ENCODE results near the gene FUNDC2.
A peak's percentile ranks its signal among the peaks of the same experiment; 100 is the strongest.

FUNDC2 gene

GRCh38 chrX:155026727-155027508 is at the start of gene FUNDC2:
TSS of gene FUNDC2 (plus strand) at chrX:155026844. CDS start at chrX:155026939, 95 bp downstream.
- no peaks in the 10 kb centered on the region for H3K4me1 ChIP-seq (ENCODE audit: insufficient read depth, low read length)
- peak within 1 kb of the TSS; percentile 95 for H3K9ac ChIP-seq (ENCODE audit: low read depth, low read length)
- no peaks in the 10 kb centered on the region for H3K27me3 ChIP-seq (ENCODE audit: insufficient read depth, low read length)
- no peaks in the 10 kb centered on the region for H3K9me3 ChIP-seq (ENCODE audit: insufficient read depth, low read depth, low read length)
- H3K36me3 ChIP-seq (ENCODE audit: insufficient read depth, low read depth, low read length): no peaks in the 10 kb centered on the region
- peak within 1 kb of the TSS; percentile 76 for H3K27ac ChIP-seq (ENCODE audit: low read length)
- peak within 1 kb of the TSS; percentile 96 for H3K4me3 ChIP-seq (ENCODE audit: low read length)

GRCh38 chrX:154979629-154980028 is 47.0 kb upstream of the FUNDC2 start:
- H3K9ac ChIP-seq (ENCODE audit: low read depth, low read length): no peak overlapping the region
- H3K36me3 ChIP-seq (ENCODE audit: insufficient read depth, low read depth, low read length): no peaks in the 10 kb centered on the region
- no peaks in the 10 kb centered on the region for H3K9me3 ChIP-seq (ENCODE audit: insufficient read depth, low read depth, low read length)
- no peaks in the 10 kb centered on the region for H3K27me3 ChIP-seq (ENCODE audit: insufficient read depth, low read length)
- no peak overlapping the region for H3K27ac ChIP-seq (ENCODE audit: low read length)
- no peaks in the 10 kb centered on the region for H3K4me1 ChIP-seq (ENCODE audit: insufficient read depth, low read length)
- H3K4me3 ChIP-seq (ENCODE audit: low read length): no peak overlapping the region

GRCh38 chrX:154980330-154981115 is 46.1 kb upstream of the FUNDC2 start:
- Histone ChIP-seq H3K4me3 (ENCODE audit: low read length) (no peak overlapping the region), H3K4me1 (ENCODE audit: insufficient read depth, low read length) (no peaks in the 10 kb centered on the region), H3K27me3 (ENCODE audit: insufficient read depth, low read length) (no peaks in the 10 kb centered on the region), H3K27ac (ENCODE audit: low read length) (no peak overlapping the region), H3K9ac (ENCODE audit: low read depth, low read length) (no peak overlapping the region), H3K36me3 (ENCODE audit: insufficient read depth, low read depth, low read length) (no peaks in the 10 kb centered on the region), H3K9me3 (ENCODE audit: insufficient read depth, low read depth, low read length) (no peaks in the 10 kb centered on the region)

- Histone ChIP-seq H3K27ac (ENCODE audit: low read length) (no peak overlapping the region), H3K4me3 (ENCODE audit: low read length) (no peak overlapping the region), H3K9ac (ENCODE audit: low read depth, low read length) (no peak overlapping the region), H3K9me3 (ENCODE audit: insufficient read depth, low read depth, low read length) (no peaks in the 10 kb centered on the region), H3K27me3 (ENCODE audit: insufficient read depth, low read length) (no peaks in the 10 kb centered on the region), H3K4me1 (ENCODE audit: insufficient read depth, low read length) (no peaks in the 10 kb centered on the region), H3K36me3 (ENCODE audit: insufficient read depth, low read depth, low read length) (no peaks in the 10 kb centered on the region)
Observed at GRCh38 chrX:154981116-154981411, 45.6 kb upstream of the FUNDC2 start.

- no peaks in the 10 kb centered on the region for H3K27me3 ChIP-seq (ENCODE audit: insufficient read depth, low read length)
- H3K9ac ChIP-seq (ENCODE audit: low read depth, low read length): no peak overlapping the region
- no peak overlapping the region for H3K4me3 ChIP-seq (ENCODE audit: low read length)
- H3K36me3 ChIP-seq (ENCODE audit: insufficient read depth, low read depth, low read length): no peaks in the 10 kb centered on the region
- no peaks in the 10 kb centered on the region for H3K4me1 ChIP-seq (ENCODE audit: insufficient read depth, low read length)
- H3K9me3 ChIP-seq (ENCODE audit: insufficient read depth, low read depth, low read length): no peaks in the 10 kb centered on the region
- H3K27ac ChIP-seq (ENCODE audit: low read length): no peak overlapping the region
Observed at GRCh38 chrX:154986826-154987575, 39.6 kb upstream of the FUNDC2 start.

GRCh38 chrX:154987940-154988339 is 38.7 kb upstream of the FUNDC2 start:
- H3K27me3 ChIP-seq (ENCODE audit: insufficient read depth, low read length): no peaks in the 10 kb centered on the region
- H3K4me3 ChIP-seq (ENCODE audit: low read length): no peak overlapping the region
- no peak overlapping the region for H3K9ac ChIP-seq (ENCODE audit: low read depth, low read length)
- H3K36me3 ChIP-seq (ENCODE audit: insufficient read depth, low read depth, low read length): no peaks in the 10 kb centered on the region
- H3K4me1 ChIP-seq (ENCODE audit: insufficient read depth, low read length): no peaks in the 10 kb centered on the region
- H3K9me3 ChIP-seq (ENCODE audit: insufficient read depth, low read depth, low read length): no peaks in the 10 kb centered on the region
- H3K27ac ChIP-seq (ENCODE audit: low read length): no peak overlapping the region

- Histone ChIP-seq H3K4me1 (ENCODE audit: insufficient read depth, low read length) (no peaks in the 10 kb centered on the region), H3K9me3 (ENCODE audit: insufficient read depth, low read depth, low read length) (no peaks in the 10 kb centered on the region), H3K36me3 (ENCODE audit: insufficient read depth, low read depth, low read length) (no peaks in the 10 kb centered on the region), H3K27ac (ENCODE audit: low read length) (no peak overlapping the region), H3K9ac (ENCODE audit: low read depth, low read length) (no peak overlapping the region), H3K4me3 (ENCODE audit: low read length) (no peak overlapping the region), H3K27me3 (ENCODE audit: insufficient read depth, low read length) (no peaks in the 10 kb centered on the region)
Observed at GRCh38 chrX:154988719-154989118, 37.9 kb upstream of the FUNDC2 start.

- no peaks in the 10 kb centered on the region for H3K36me3 ChIP-seq (ENCODE audit: insufficient read depth, low read depth, low read length)
- H3K4me3 ChIP-seq (ENCODE audit: low read length): no peak overlapping the region
- H3K27ac ChIP-seq (ENCODE audit: low read length): no peak overlapping the region
- H3K4me1 ChIP-seq (ENCODE audit: insufficient read depth, low read length): no peaks in the 10 kb centered on the region
- no peaks in the 10 kb centered on the region for H3K9me3 ChIP-seq (ENCODE audit: insufficient read depth, low read depth, low read length)
- no peak overlapping the region for H3K9ac ChIP-seq (ENCODE audit: low read depth, low read length)
- H3K27me3 ChIP-seq (ENCODE audit: insufficient read depth, low read length): no peaks in the 10 kb centered on the region
Observed at GRCh38 chrX:154990496-154990895, 36.1 kb upstream of the FUNDC2 start.

GRCh38 chrX:154991039-154991438 is 35.6 kb upstream of the FUNDC2 start:
- no peaks in the 10 kb centered on the region for H3K9me3 ChIP-seq (ENCODE audit: insufficient read depth, low read depth, low read length)
- H3K9ac ChIP-seq (ENCODE audit: low read depth, low read length): no peak overlapping the region
- H3K27ac ChIP-seq (ENCODE audit: low read length): no peak overlapping the region
- no peaks in the 10 kb centered on the region for H3K4me1 ChIP-seq (ENCODE audit: insufficient read depth, low read length)
- no peak overlapping the region for H3K4me3 ChIP-seq (ENCODE audit: low read length)
- no peaks in the 10 kb centered on the region for H3K36me3 ChIP-seq (ENCODE audit: insufficient read depth, low read depth, low read length)
- H3K27me3 ChIP-seq (ENCODE audit: insufficient read depth, low read length): no peaks in the 10 kb centered on the region

GRCh38 chrX:154991476-154991875 is 35.2 kb upstream of the FUNDC2 start:
- no peak overlapping the region for H3K27ac ChIP-seq (ENCODE audit: low read length)
- no peaks in the 10 kb centered on the region for H3K27me3 ChIP-seq (ENCODE audit: insufficient read depth, low read length)
- no peaks in the 10 kb centered on the region for H3K9me3 ChIP-seq (ENCODE audit: insufficient read depth, low read depth, low read length)
- no peak overlapping the region for H3K9ac ChIP-seq (ENCODE audit: low read depth, low read length)
- H3K4me1 ChIP-seq (ENCODE audit: insufficient read depth, low read length): no peaks in the 10 kb centered on the region
- H3K36me3 ChIP-seq (ENCODE audit: insufficient read depth, low read depth, low read length): no peaks in the 10 kb centered on the region
- no peak overlapping the region for H3K4me3 ChIP-seq (ENCODE audit: low read length)

- no peaks in the 10 kb centered on the region for H3K27me3 ChIP-seq (ENCODE audit: insufficient read depth, low read length)
Observed at GRCh38 chrX:154998204-154998880, 28.3 kb upstream of the FUNDC2 start.

More at GRCh38 chrX:154998204-154998880, 28.3 kb upstream of the FUNDC2 start:
- no peak overlapping the region for H3K4me3 ChIP-seq (ENCODE audit: low read length)
- no peak overlapping the region for H3K9ac ChIP-seq (ENCODE audit: low read depth, low read length)
- H3K4me1 ChIP-seq (ENCODE audit: insufficient read depth, low read length): no peaks in the 10 kb centered on the region
- H3K9me3 ChIP-seq (ENCODE audit: insufficient read depth, low read depth, low read length): no peaks in the 10 kb centered on the region
- no peak overlapping the region for H3K27ac ChIP-seq (ENCODE audit: low read length)
- no peaks in the 10 kb centered on the region for H3K36me3 ChIP-seq (ENCODE audit: insufficient read depth, low read depth, low read length)
